Measurements from ENCODE around the gene NPTXR. TPM values are rescaled to one million over a fixed set of nuclear protein-coding genes. Genes with fewer than 3 reads are reported as not detected.

Gene NPTXR
- total RNA-seq (1 to 10 TPM; 2.5 to 2.6 TPM), total RNA-seq (3.4 to 4.4 reads per million in 2 donors)

- peak within 1 kb of the TSS; percentile 92 for H3K4me3 Mint-ChIP-seq
- peak within 1 kb of the TSS; percentile 56 for H3K27ac Mint-ChIP-seq
- DNase-seq, result peak in 2 of 3 donors; percentile 14 to 32
- ATAC-seq, result peak; percentile 62
- H3K9me3 ChIP-seq (ENCODE audit: control insufficient read depth, low read length, poor library complexity, severe bottlenecking), result no peaks in the 10 kb centered on the region
- H3K27me3 Mint-ChIP-seq, result peaks cover 26% of the 10 kb centered on the region
- peaks cover 6% of the 10 kb centered on the region for H3K36me3 Mint-ChIP-seq (ENCODE audit: low read depth)
- H3K4me1 Mint-ChIP-seq, result peaks cover 19% of the 10 kb centered on the region
These were observed at the start of gene NPTXR for GRCh38 chr22:38843657-38844314. Gene NPTXR (minus strand): TSS chr22:38844028.

DNA sequence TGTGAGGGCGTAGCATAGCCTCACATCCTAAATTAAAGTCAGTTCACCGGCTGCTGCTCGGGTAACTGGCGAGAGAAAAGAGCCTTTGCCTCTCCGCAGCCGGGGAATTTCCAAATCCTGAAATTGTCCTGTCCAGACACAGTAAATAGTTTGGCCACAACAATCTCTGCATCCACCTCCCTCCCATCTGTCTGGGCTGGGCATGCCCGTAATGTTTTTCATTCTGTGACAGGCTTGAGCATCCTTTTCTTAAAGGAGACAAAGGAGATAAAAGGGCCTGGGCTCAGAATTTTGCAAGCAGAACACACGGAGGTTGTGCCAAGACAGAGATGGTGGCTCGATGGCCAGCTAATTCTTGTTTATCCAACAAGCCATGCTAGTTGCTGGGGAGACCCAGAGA lies 47.4 kb upstream of the NPTXR start:
- H3K9me3 ChIP-seq (ENCODE audit: control insufficient read depth, low read length, poor library complexity, severe bottlenecking), result no peaks in the 10 kb centered on the region
- ATAC-seq, result no peak
- peaks cover 36% of the 10 kb centered on the region for H3K27me3 Mint-ChIP-seq
- no peak overlapping the region for H3K4me3 Mint-ChIP-seq
- no peak overlapping the region for H3K27ac Mint-ChIP-seq
- no peak for DNase-seq
- H3K36me3 Mint-ChIP-seq (ENCODE audit: low read depth), result peaks cover 3% of the 10 kb centered on the region
- H3K4me1 Mint-ChIP-seq, result no peaks in the 10 kb centered on the region

GRCh38 chr22:38890377-38890776 lies 46.5 kb upstream of the NPTXR start:
- ATAC-seq, result no peak

DNA sequence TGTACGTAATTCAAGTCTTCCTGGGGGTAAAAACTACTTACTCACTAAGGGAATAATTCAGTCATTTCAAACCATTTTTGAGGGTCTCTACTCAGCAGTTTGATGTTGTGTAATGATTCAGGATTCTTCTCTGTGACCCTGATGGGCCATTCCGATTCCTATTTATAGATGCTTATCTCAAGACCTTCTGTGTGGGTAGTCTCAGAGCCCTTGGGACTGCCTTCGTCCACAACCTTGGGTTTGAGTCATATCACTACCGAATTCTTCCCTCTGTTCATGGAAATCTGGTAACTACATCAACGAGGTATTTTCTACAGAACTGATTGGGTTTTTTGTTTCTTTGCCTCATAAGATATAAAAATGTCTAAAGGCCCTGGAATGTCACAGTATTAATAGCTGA lies 42.5 kb upstream of the NPTXR start:
- Mint-ChIP-seq H3K4me3 (no peak overlapping the region), H3K4me1 (peaks cover 20% of the 10 kb centered on the region), H3K27ac (no peak overlapping the region), H3K36me3 (ENCODE audit: low read depth) (no peaks in the 10 kb centered on the region), H3K27me3 (peaks cover 14% of the 10 kb centered on the region)
- H3K9me3 ChIP-seq (ENCODE audit: control insufficient read depth, low read length, poor library complexity, severe bottlenecking), result no peaks in the 10 kb centered on the region
- no peak for DNase-seq
- no peak for ATAC-seq

More at GRCh38 chr22:38890377-38890776, 46.5 kb upstream of the NPTXR start:
- H3K9me3 ChIP-seq (ENCODE audit: control insufficient read depth, low read length, poor library complexity, severe bottlenecking), result no peaks in the 10 kb centered on the region
- Mint-ChIP-seq H3K4me3 (no peak overlapping the region), H3K36me3 (ENCODE audit: low read depth) (peaks cover 3% of the 10 kb centered on the region), H3K27ac (no peak overlapping the region), H3K4me1 (no peaks in the 10 kb centered on the region), H3K27me3 (peaks cover 33% of the 10 kb centered on the region)
- DNase-seq, result no peak

DNA sequence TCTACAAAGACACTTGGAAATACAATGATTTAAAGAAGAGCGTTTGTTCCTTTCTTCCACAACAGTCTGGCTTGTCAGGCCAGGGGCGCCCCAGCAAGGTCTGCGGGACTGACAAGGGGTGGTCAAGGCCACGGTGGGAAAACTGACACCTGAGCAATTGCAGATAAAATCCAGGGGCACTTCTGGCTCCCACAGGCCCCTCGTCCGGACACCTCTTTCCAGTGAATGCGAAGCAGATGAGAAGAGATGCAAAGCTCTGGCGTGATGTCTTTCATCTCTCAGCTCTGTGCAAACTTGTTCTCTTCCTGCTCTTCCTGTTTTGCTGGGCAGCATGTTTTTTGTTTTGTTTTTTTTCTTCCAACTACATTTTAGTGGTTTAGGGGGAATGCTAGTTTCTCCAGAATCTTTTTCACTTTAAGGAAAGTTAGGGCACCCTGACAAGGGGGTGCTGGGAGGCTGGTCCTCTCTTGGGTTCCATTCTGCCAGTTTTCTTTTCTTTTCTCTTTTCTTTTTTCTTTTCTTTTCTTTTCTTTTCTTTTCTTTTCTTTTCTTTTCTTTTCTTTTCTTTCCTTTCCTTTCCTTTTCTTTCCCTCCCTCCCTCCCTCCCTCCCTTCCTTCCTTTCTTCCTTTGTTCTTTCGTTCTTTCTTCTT lies 39.3 kb upstream of the NPTXR start:
- H3K27ac Mint-ChIP-seq, result peak overlapping the region; percentile 94
- H3K4me1 Mint-ChIP-seq, result peaks cover 22% of the 10 kb centered on the region
- peak overlapping the region; percentile 62 for H3K4me3 Mint-ChIP-seq
- H3K36me3 Mint-ChIP-seq (ENCODE audit: low read depth), result no peaks in the 10 kb centered on the region
- H3K27me3 Mint-ChIP-seq, result peaks cover 20% of the 10 kb centered on the region
- no peaks in the 10 kb centered on the region for H3K9me3 ChIP-seq (ENCODE audit: control insufficient read depth, low read length, poor library complexity, severe bottlenecking)
- DNase-seq (no peak), ATAC-seq (no peak)

GRCh38 chr22:38881997-38882879 lies 38.4 kb upstream of the NPTXR start:
- Mint-ChIP-seq H3K27ac (peak overlapping the region; percentile 94), H3K36me3 (ENCODE audit: low read depth) (no peaks in the 10 kb centered on the region), H3K27me3 (peaks cover 20% of the 10 kb centered on the region), H3K4me1 (peaks cover 22% of the 10 kb centered on the region), H3K4me3 (peak overlapping the region; percentile 79)
- DNase-seq, result no peak
- ATAC-seq, result no peak
- no peaks in the 10 kb centered on the region for H3K9me3 ChIP-seq (ENCODE audit: control insufficient read depth, low read length, poor library complexity, severe bottlenecking)

- no peak for DNase-seq
- Mint-ChIP-seq H3K4me1 (peaks cover 22% of the 10 kb centered on the region), H3K36me3 (ENCODE audit: low read depth) (no peaks in the 10 kb centered on the region), H3K4me3 (no peak overlapping the region), H3K27ac (no peak overlapping the region), H3K27me3 (peaks cover 17% of the 10 kb centered on the region)
- no peaks in the 10 kb centered on the region for H3K9me3 ChIP-seq (ENCODE audit: control insufficient read depth, low read length, poor library complexity, severe bottlenecking)
- no peak for ATAC-seq
These were observed 37.6 kb upstream of the NPTXR start for GRCh38 chr22:38881464-38881871.

- H3K4me1 Mint-ChIP-seq, result peaks cover 25% of the 10 kb centered on the region
- H3K9me3 ChIP-seq (ENCODE audit: control insufficient read depth, low read length, poor library complexity, severe bottlenecking), result no peaks in the 10 kb centered on the region
- no peak for DNase-seq
- peaks cover 14% of the 10 kb centered on the region for H3K27me3 Mint-ChIP-seq
- no peak overlapping the region for H3K27ac Mint-ChIP-seq
- no peak overlapping the region for H3K4me3 Mint-ChIP-seq
- H3K36me3 Mint-ChIP-seq (ENCODE audit: low read depth), result no peaks in the 10 kb centered on the region
- ATAC-seq, result no peak
These were observed 36.1 kb upstream of the NPTXR start for GRCh38 chr22:38879961-38880360.

DNA sequence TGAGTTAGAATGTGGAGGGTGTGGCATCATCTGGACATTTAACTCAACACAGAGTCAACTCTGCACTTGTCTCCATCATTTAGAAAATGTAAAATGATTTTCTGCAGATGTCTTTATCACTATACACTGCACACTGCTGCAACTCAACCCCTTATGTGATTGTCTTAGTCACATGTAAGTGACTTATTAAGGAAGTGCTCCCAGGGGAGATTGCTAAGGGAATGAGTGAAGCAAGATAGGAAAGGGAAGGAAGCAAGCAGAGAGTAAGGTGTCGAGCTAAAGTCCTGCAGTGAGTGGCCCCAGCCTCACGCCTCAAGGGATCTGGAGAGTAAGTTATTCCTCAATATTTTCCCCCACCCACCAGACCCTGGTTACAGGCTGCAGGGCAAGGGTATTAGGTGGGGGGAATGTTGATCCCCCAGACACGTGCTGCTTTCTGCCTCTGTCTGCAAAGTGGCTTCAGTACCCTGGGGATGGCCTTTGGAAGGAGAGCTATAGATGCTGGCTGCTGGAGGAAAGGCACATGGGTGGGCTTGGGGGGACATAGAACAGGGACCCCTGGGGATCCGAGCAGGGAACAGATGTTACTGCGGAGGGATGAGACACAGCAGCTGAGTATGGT lies 35.4 kb upstream of the NPTXR start:
- Mint-ChIP-seq H3K27me3 (peaks cover 14% of the 10 kb centered on the region), H3K4me1 (peaks cover 27% of the 10 kb centered on the region), H3K4me3 (no peak overlapping the region), H3K36me3 (ENCODE audit: low read depth) (no peaks in the 10 kb centered on the region), H3K27ac (no peak overlapping the region)
- ATAC-seq (no peak), DNase-seq (no peak)
- H3K9me3 ChIP-seq (ENCODE audit: control insufficient read depth, low read length, poor library complexity, severe bottlenecking), result no peaks in the 10 kb centered on the region

DNA sequence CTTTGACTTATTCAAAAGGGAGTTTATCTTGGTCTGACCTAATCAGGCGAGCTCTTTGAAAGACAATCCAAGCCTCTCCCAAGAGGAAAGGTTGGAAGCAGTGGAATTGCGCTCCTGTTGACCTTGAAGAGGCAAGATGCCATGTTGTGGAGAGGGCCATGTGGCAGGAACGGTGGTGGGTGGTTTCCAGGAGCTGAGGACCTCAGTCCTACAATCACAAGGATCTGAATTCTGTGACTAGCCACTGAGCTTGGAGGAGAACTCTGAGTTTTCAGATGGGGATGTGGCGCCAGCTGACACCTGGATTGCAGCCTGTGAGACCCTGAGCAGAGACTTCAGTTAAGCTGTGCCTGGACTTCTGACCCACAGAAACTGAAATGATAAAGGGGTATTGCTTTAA lies 34.2 kb upstream of the NPTXR start:
- ATAC-seq (no peak), DNase-seq (no peak)
- Mint-ChIP-seq H3K4me3 (no peak overlapping the region), H3K27me3 (peaks cover 14% of the 10 kb centered on the region), H3K4me1 (peaks cover 33% of the 10 kb centered on the region), H3K36me3 (ENCODE audit: low read depth) (no peaks in the 10 kb centered on the region), H3K27ac (no peak overlapping the region)
- no peaks in the 10 kb centered on the region for H3K9me3 ChIP-seq (ENCODE audit: control insufficient read depth, low read length, poor library complexity, severe bottlenecking)

GRCh38 chr22:38874529-38875222 lies 30.8 kb upstream of the NPTXR start:
- Mint-ChIP-seq H3K36me3 (ENCODE audit: low read depth) (no peaks in the 10 kb centered on the region), H3K4me1 (peaks cover 35% of the 10 kb centered on the region), H3K4me3 (no peak overlapping the region), H3K27ac (peak overlapping the region; percentile 92), H3K27me3 (peaks cover 8% of the 10 kb centered on the region)
- no peaks in the 10 kb centered on the region for H3K9me3 ChIP-seq (ENCODE audit: control insufficient read depth, low read length, poor library complexity, severe bottlenecking)
- ATAC-seq (no peak), DNase-seq (no peak)

DNA sequence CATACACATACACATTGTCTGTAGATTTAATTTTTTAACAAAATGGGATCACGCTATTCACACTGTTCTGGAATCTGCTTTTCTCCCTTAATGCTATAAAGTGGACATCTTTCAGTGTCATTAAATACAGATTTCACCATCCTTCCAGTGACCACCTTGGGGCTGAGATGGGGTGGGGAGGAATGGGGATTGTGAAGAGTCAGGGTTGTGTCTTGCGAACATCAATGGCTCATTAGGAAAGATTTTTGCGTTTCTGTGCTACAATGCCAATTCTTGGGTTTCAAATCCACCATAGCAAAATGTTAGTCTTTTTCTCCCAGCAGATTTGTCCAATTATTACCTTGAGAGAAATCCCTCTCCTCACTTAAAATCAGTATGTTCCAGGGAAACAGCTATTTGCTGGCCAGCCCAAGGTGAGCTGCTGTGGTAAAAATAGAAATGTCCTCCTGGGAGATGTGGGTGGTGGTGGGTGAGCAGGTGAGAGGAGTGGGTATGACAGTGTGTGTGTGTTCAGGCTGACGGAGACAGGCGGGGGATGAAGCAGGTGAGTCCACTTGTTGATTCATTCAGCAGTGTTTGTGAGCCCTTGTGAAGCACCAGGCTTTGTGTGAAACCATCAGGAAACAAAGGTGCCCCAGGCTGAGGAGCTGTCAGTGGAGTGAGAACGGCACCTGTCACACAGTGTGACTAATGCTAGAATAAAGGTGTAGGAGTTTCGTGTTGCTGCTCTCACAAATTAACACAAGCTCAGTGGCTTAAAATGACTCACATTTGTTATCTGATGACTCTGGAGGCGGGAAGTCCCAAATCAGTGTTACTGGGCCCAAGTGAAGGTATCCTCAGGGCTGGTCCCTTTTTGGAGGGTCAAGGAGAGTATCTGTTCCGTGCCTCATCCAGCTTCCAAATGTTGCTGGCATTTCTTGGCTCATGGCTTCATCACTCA lies 29.9 kb upstream of the NPTXR start:
- Mint-ChIP-seq H3K27ac (peak overlapping the region; percentile 92), H3K27me3 (peaks cover 4% of the 10 kb centered on the region), H3K4me3 (peak overlapping the region; percentile 95), H3K36me3 (ENCODE audit: low read depth) (no peaks in the 10 kb centered on the region), H3K4me1 (peaks cover 35% of the 10 kb centered on the region)
- DNase-seq (peak in 1 of 3 donors; percentile 32), ATAC-seq (peak; percentile 33)
- no peaks in the 10 kb centered on the region for H3K9me3 ChIP-seq (ENCODE audit: control insufficient read depth, low read length, poor library complexity, severe bottlenecking)
